ENCODE data around the gene ETNK2.

DNA sequence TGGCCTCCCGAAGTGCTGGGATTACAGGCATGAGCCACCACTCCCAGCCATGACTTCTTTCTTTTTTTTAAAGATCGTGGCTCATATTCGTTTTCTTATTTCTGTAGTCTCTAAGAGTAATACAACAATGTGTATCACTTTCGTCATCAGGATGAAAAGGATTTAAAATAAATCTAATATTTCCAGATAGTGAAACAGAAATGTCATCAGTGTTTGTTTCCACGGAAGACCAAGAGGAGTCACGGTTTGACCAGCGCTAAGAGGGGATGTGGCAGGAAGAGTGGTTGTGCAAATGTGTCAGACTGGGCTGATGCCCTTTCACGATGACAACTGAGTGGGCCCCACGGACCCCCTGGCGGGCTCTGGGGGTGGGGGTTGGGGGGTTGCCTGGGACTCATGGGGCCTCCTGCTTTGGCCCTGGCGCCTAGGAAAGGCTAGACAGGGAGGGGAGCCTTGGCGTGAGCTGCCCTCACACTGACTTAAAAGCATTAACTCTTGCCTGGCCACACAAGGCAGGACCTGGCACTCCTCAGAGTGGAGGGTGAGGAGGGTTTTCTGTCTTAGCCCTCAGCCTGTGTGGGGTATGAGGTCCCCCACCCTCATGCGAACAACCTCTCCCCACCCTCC, 70.6 kb downstream of the ETNK2 start:
- TF ChIP-seq, protein P1, sequence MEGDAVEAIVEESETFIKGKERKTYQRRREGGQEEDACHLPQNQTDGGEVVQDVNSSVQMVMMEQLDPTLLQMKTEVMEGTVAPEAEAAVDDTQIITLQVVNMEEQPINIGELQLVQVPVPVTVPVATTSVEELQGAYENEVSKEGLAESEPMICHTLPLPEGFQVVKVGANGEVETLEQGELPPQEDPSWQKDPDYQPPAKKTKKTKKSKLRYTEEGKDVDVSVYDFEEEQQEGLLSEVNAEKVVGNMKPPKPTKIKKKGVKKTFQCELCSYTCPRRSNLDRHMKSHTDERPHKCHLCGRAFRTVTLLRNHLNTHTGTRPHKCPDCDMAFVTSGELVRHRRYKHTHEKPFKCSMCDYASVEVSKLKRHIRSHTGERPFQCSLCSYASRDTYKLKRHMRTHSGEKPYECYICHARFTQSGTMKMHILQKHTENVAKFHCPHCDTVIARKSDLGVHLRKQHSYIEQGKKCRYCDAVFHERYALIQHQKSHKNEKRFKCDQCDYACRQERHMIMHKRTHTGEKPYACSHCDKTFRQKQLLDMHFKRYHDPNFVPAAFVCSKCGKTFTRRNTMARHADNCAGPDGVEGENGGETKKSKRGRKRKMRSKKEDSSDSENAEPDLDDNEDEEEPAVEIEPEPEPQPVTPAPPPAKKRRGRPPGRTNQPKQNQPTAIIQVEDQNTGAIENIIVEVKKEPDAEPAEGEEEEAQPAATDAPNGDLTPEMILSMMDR (IDR thresholded peaks at IDR 0.05; ENCODE audit: low read depth, low read length, missing input control): no peak
- no peak for TF ChIP-seq SP1 (IDR thresholded peaks at IDR 0.05)
